GM06990 (cell line): ENCODE measurements around the gene CRYBA4.

ENCODE experiments used
- DNase-seq: peaks from one replicate; pipeline ENCODE4 v3.0.0-alpha.2; 2011; ENCODE audit not compliant: insufficient read length; ENCODE audit errors: extremely low read depth
- H3K27me3 ChIP-seq: replicated peaks from 2 replicates; pipeline ENCODE4 v1.6.0; 2011; ENCODE audit warnings: low read length; ENCODE audit not compliant: control insufficient read depth, insufficient read depth
- H3K36me3 ChIP-seq: 2 replicates; pipeline ENCODE4 v1.5.1; 2011; ENCODE audit warnings: low read length; ENCODE audit not compliant: control insufficient read depth, insufficient read depth
- H3K4me3 ChIP-seq: replicated peaks from 2 replicates; pipeline ENCODE4 v1.5.1; 2011; ENCODE audit warnings: low read depth, mild to moderate bottlenecking, control low read depth, low read length
- CTCF ChIP-seq: IDR thresholded peaks from 2 replicates; pipeline ENCODE4 v1.5.1; 2011; ENCODE audit warnings: low read length, control low read depth, mild to moderate bottlenecking, inconsistent platforms; ENCODE audit not compliant: insufficient read depth, poor library complexity, severe bottlenecking

CRYBA4 gene

GRCh38 chr22:26643418-26644100 is 21.8 kb downstream of the CRYBA4 start:
- no peak for DNase-seq
- Histone ChIP-seq H3K36me3 (no peaks in the 10 kb centered on the region), H3K27me3 (no peaks in the 10 kb centered on the region), H3K4me3 (no peak overlapping the region)
- no peak for TF ChIP-seq CTCF

GRCh38 chr22:26646158-26646557 is 24.4 kb downstream of the CRYBA4 start:
- no peaks in the 10 kb centered on the region for H3K27me3 ChIP-seq
- no peak for TF ChIP-seq CTCF
- no peak overlapping the region for H3K4me3 ChIP-seq
- no peaks in the 10 kb centered on the region for H3K36me3 ChIP-seq
- DNase-seq = no peak

GRCh38 chr22:26648011-26648497 is 26.3 kb downstream of the CRYBA4 start:
- DNase-seq = no peak
- H3K27me3 ChIP-seq = no peaks in the 10 kb centered on the region
- TF ChIP-seq CTCF = no peak
- H3K4me3 ChIP-seq = no peak overlapping the region
- no peaks in the 10 kb centered on the region for H3K36me3 ChIP-seq

GRCh38 chr22:26648528-26649388 is 27.0 kb downstream of the CRYBA4 start:
- DNase-seq = no peak
- no peak for TF ChIP-seq CTCF
- Histone ChIP-seq H3K27me3 (no peaks in the 10 kb centered on the region), H3K4me3 (no peak overlapping the region), H3K36me3 (no peaks in the 10 kb centered on the region)

GRCh38 chr22:26650722-26651421 is 29.1 kb downstream of the CRYBA4 start:
- Histone ChIP-seq H3K36me3 (no peaks in the 10 kb centered on the region), H3K27me3 (no peaks in the 10 kb centered on the region), H3K4me3 (no peak overlapping the region)
- TF ChIP-seq CTCF = no peak
- DNase-seq = no peak
